GM18868 (cell line): ENCODE measurements around the gene DPM1.

Experiments
- ATAC-seq: cut with Tn5 transposase; IDR thresholded peaks from one replicate; pipeline ENCODE4 v1.9.1; 2021; ENCODE audit warnings: mild to moderate bottlenecking, moderate library complexity; ENCODE audit not compliant: unreplicated experiment

Gene DPM1

GRCh38 chr20:50957798-50958614 is at the start of gene DPM1:
Gene DPM1 (minus strand): TSS chr20:50958532. CDS start chr20:50958523, 9 bp downstream.
- ATAC-seq, result peak; percentile 83

- no peak for ATAC-seq
Measured at GRCh38 chr20:51005214-51005613, 46.9 kb upstream of the DPM1 start.

GRCh38 chr20:51004781-51005180 is 46.4 kb upstream of the DPM1 start:
- ATAC-seq, result no peak

- ATAC-seq, result no peak
Measured at GRCh38 chr20:51004305-51004727, 46.0 kb upstream of the DPM1 start.

GRCh38 chr20:51003753-51004152 is 45.4 kb upstream of the DPM1 start:
- ATAC-seq, result no peak

GRCh38 chr20:51002633-51003032 is 44.3 kb upstream of the DPM1 start:
- ATAC-seq, result no peak

- no peak for ATAC-seq
Measured at GRCh38 chr20:51001430-51002265, 43.3 kb upstream of the DPM1 start.

GRCh38 chr20:50999355-50999754 is 41.0 kb upstream of the DPM1 start:
- no peak for ATAC-seq

- no peak for ATAC-seq
Measured at GRCh38 chr20:50996901-50997865, 38.9 kb upstream of the DPM1 start.

GRCh38 chr20:50995506-50995905 is 37.2 kb upstream of the DPM1 start:
- ATAC-seq, result no peak

GRCh38 chr20:50993876-50994275 is 35.5 kb upstream of the DPM1 start:
- ATAC-seq, result no peak

- ATAC-seq, result no peak
Measured at GRCh38 chr20:50992733-50993457, 34.6 kb upstream of the DPM1 start.

- ATAC-seq, result no peak
Measured at GRCh38 chr20:50992336-50992732, 34.0 kb upstream of the DPM1 start.

GRCh38 chr20:50991076-50991475 is 32.7 kb upstream of the DPM1 start:
- ATAC-seq, result no peak

GRCh38 chr20:50987493-50988210 is 29.3 kb upstream of the DPM1 start:
- ATAC-seq, result no peak

GRCh38 chr20:50983321-50983720 is 25.0 kb upstream of the DPM1 start:
- ATAC-seq, result no peak

- no peak for ATAC-seq
Measured at GRCh38 chr20:50982363-50982762, 24.0 kb upstream of the DPM1 start.

- ATAC-seq, result no peak
Measured at GRCh38 chr20:50981714-50982048, 23.3 kb upstream of the DPM1 start.

- peak; percentile 57 for ATAC-seq
Measured at GRCh38 chr20:50980851-50981713, 22.8 kb upstream of the DPM1 start.
